C4-2B (cell line): Measurements from ENCODE around the gene HOXB5.

ENCODE experiments used
- H3K27ac ChIP-seq: fragments of 450-650 bp; 2 replicates; pipeline ENCODE4 v1.5.1; 2017
- CTCF ChIP-seq: fragments of 450-650 bp; conservative IDR thresholded peaks from 2 replicates; pipeline ENCODE4 v1.5.1; 2017; ENCODE audit warnings: mild to moderate bottlenecking
- ZFX ChIP-seq: fragments of 450-650 bp; IDR thresholded peaks from 2 replicates; pipeline ENCODE4 v1.6.1; 2017

Gene HOXB5

GRCh38 chr17:48627118-48627597 lies 33.6 kb upstream of the HOXB5 start:
- no peak overlapping the region for H3K27ac ChIP-seq
- TF ChIP-seq CTCF (no peak), ZFX (no peak)

DNA sequence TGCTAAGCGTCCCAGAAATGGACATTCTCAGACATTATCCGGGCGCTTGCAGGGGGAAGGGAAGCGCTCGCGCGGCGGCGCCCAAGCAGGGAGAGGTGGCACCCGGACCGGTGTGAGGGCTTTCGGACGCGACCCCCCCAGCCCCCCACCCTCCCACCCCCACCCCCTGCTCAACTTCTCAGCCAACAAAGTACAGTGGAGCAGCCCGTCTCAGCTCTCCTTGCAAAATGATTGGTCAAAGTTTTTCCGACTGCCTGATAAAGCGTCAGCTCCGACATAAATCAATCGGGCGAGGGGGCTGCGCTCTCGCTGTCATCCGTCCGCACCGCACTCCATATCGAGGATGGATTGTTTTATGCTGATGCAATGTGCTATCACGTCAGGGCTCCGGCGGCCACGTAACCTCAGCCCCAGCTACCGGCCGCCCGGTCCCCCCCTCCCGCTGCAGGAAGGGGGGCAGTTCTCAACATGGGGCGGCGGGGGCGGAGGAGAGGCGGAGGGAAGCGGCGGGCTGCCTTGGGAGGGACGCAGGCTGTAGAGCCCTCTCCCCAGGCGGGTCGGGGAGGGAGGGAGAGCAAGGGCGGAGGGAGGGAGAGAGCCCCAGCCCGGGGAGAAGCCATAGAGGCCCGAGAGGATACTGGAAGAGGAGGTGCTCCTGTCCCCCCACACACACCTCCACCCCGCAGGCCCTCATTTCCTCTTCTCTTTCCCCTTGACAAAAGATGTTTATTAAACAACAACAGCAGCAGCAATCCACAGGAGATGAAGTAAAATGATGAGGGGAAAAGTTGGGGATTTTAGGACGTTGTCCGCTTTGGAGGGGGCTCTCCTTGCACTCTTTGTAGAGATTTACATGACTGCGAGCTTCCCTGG lies 32.9 kb upstream of the HOXB5 start, which contains the start of gene HOXB9:
HOXB9 (minus strand) TSS at position 114 of the 873 bp plus-strand sequence; CDS start at position 25, 89 bp downstream.
- H3K27ac ChIP-seq: peak within 1 kb of the TSS; percentile 40
- TF ChIP-seq ZFX (no peak), CTCF (no peak)

DNA sequence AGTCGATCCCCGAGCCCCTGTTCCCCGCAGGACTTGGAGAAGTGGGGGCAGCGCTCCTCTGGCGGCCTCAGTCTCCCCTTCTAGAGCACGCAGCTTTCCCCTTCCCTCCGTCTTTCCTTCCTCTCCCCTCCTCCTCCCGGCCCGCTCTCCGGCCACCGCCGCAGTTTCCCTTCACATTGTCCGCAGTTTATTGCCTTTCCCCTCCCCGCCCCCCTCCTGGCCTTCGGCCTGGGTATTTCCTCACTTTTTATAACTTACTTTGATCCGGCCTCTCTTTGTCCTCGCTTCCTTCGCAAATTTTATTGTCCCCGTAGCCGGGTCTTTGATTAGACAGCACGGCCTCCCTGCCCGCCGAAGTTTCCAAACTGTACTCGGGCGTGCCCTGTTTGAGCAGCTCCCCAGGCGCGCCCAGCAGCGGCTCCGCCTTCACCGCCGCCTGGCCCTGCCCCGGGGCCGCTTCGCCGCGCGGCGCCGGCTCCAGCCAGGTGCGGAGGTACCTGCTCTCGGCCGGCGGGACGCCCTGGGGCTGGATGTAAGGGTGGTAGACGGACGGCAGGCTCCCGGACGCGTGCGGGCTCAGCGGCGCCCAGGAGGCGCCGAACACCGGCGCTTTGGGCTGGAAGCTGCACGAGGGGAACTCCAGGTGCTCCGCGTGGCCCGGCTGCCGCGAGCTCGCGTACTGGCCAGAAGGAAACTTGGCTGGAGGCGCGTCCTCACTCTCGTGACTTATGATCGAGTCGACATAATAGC lies 32.1 kb upstream of the HOXB5 start:
- TF ChIP-seq ZFX: peak; percentile 53; the same call in 1 of the 2 replicates
- no peak for TF ChIP-seq CTCF
- H3K27ac ChIP-seq: peak overlapping the region; percentile 40

DNA sequence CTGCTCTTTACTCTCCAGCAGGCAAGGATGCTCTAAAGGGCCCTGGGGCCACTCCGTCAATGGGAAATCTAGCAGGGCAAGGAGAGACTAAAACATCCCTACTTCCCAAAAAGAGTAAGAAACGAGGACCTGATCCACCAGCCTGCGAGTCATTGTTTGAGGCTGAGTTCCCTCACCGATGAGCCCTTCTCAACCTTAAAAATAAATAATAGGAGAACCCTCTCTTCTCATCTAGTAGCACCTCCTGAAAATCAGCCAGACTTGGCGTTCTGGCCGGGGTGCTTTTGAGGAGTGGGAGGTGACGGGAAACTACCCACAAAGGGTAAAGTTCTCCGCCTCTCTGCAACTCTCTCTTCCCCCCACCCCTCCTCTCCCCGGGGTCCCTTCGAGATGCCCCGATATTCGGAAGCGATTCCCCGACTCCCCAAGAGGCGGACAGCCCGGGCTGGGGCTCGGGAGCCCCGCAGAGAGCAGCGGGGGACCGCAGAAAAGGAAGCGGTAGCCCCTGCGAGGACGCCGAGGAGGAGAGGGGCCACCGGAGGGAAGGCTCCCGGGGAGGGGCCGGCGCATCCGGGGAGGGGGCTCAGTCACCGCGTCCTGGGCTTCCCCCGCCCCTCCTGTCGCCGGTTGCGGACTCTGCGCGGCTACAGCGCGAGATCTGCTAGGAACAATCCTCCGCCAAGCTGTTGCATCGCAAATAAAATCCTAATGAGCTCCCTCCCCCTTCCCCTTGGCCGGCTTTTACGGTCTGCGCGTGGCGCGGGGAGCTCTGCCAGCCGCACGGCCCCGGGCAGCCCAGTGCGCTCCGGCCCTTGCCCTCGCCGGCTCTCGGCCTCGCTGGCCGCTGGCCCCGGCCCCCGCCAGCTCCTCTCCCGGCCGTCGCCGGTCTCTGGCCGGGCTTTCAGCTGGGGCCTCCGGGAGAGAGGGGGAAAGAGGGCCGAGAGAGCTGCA lies 31.2 kb upstream of the HOXB5 start:
- TF ChIP-seq CTCF: no peak
- no peak for TF ChIP-seq ZFX
- H3K27ac ChIP-seq: peak overlapping the region; percentile 40

GRCh38 chr17:48624118-48624517 lies 30.5 kb upstream of the HOXB5 start:
- TF ChIP-seq ZFX (no peak), CTCF (no peak)
- no peak overlapping the region for H3K27ac ChIP-seq

DNA sequence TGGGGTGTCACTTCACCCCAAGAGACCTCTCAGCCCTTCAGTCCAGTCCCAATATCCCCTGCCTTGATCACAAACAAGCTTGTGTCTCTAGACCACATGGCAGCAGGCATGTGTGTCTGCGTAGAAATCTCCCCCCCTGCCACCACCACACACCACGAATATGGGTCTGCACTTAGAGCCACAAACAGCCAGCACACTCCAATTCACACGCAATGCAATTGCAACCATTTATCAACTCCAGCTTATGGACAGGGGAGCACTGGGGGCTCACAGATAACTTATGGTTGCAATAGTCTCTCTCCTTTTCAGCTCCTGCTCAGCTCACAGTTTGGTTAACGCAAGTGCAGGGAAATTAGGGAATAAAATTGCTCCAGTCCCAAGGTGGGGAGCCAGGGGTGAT lies 30.0 kb upstream of the HOXB5 start:
- TF ChIP-seq CTCF (no peak), ZFX (no peak)
- H3K27ac ChIP-seq: no peak overlapping the region
